Vagina (tissue), 2 donors: Measurements from ENCODE around the gene KRT5. TPM values are rescaled to one million over a fixed set of nuclear protein-coding genes. Genes with fewer than 3 reads are reported as not detected.

Experiments used
- DNase-seq, 2 donors: peaks; one replicate each; pipeline ENCODE4 v3.0.0-alpha.2; 2017; ENCODE audit errors: extremely low spot score in 2 of 2
- H3K27ac ChIP-seq: fragments of 200-600 bp; sonication (generic); one replicate; pipeline ENCODE4 v1.5.1; 2019
- H3K27me3 ChIP-seq: fragments of 200-600 bp; sonication (generic); one replicate; pipeline ENCODE4 v1.5.1; 2019
- H3K36me3 ChIP-seq, 2 donors: fragments of 200-600 bp; sonication (generic); one replicate each; pipeline ENCODE4 v1.5.1; 2017 to 2019
- H3K4me1 ChIP-seq: fragments of 200-600 bp; sonication (generic); one replicate; pipeline ENCODE4 v1.5.1; 2019
- H3K4me3 ChIP-seq, 2 donors: fragments of 200-600 bp; sonication (generic); 1 replicate in 1 of 2; 2 replicates in 1 of 2; pipeline ENCODE4 v1.5.1; 2016 to 2019
- H3K9me3 ChIP-seq: fragments of 200-600 bp; sonication (generic); one replicate; pipeline ENCODE4 v1.5.1; 2019
- CTCF ChIP-seq, 3 experiments: fragments of 450-650 bp in 2 of 3; fragments of 200-600 bp in 1 of 3; sonication (generic) in 1 of 3; IDR thresholded peaks; one replicate each; pipeline ENCODE4 v1.5.1; 2017 to 2019; ENCODE audit warnings: antibody characterized with exemption in 3 of 3, mild to moderate bottlenecking in 2 of 3, moderate library complexity in 2 of 3
- POLR2A ChIP-seq, 2 donors: fragments of 450-650 bp; IDR thresholded peaks; one replicate each; pipeline ENCODE4 v1.6.1; 2017; ENCODE audit warnings: antibody characterized with exemption in 2 of 2, mild to moderate bottlenecking in 2 of 2, moderate library complexity in 2 of 2
- POLR2AphosphoS5 ChIP-seq, 2 donors: sonication (generic); formaldehyde crosslinking; IDR thresholded peaks; one replicate each; pipeline ENCODE4 v1.9.0; 2017; ENCODE audit warnings: antibody characterized with exemption in 2 of 2, mild to moderate bottlenecking in 2 of 2, low read depth in 1 of 2; ENCODE audit not compliant: insufficient read depth in 1 of 2
- intact Hi-C: fragments of 100-400 bp; cut with DNase I; formaldehyde crosslinking; loops from one replicate; pipeline ENCODE4 v1.15.1; 2023
- total RNA-seq: library from RNA; depleted of rRNA; stranded (reverse); fragments of >200 nt; gene quantifications from one replicate; pipeline ENCODE4 v1.2.3, GENCODE V29; 2016

Gene KRT5
- total RNA-seq, 1 donor from 2014 or later = 4,247 TPM

- Histone ChIP-seq H3K27me3 (no peaks in the 10 kb centered on the region), H3K36me3 (no peaks in the 10 kb centered on the region), H3K4me3 (no peak overlapping the region), H3K9me3 (no peaks in the 10 kb centered on the region), H3K27ac (no peak overlapping the region), H3K4me1 (no peaks in the 10 kb centered on the region)
- intact Hi-C loops = no loop called here
- no peak for DNase-seq
- TF ChIP-seq POLR2A (IDR thresholded peaks at IDR 0.05) (no peak), POLR2AphosphoS5 (IDR thresholded peaks at IDR 0.05; ENCODE audit: insufficient read depth in 1 of 2, low read depth in 1 of 2) (no peak), CTCF (IDR thresholded peaks at IDR 0.05) (no peak)
Observed at GRCh38 chr12:52487211-52487610, 33.0 kb downstream of the KRT5 start.

- no peaks in the 10 kb centered on the region for H3K4me1 ChIP-seq
- no peaks in the 10 kb centered on the region for H3K9me3 ChIP-seq
- no peak overlapping the region for H3K27ac ChIP-seq
- intact Hi-C loops = no loop called here
- no peak overlapping the region for H3K4me3 ChIP-seq
- H3K27me3 ChIP-seq = no peaks in the 10 kb centered on the region
- no peak for TF ChIP-seq POLR2AphosphoS5 (IDR thresholded peaks at IDR 0.05; ENCODE audit: insufficient read depth in 1 of 2, low read depth in 1 of 2)
- no peak for TF ChIP-seq POLR2A (IDR thresholded peaks at IDR 0.05)
- no peak for TF ChIP-seq CTCF (IDR thresholded peaks at IDR 0.05)
- H3K36me3 ChIP-seq = no peaks in the 10 kb centered on the region
- no peak for DNase-seq
Observed at GRCh38 chr12:52486166-52487105, 33.8 kb downstream of the KRT5 start.

GRCh38 chr12:52480073-52480472, 40.1 kb downstream of the KRT5 start:
- Histone ChIP-seq H3K36me3 (no peaks in the 10 kb centered on the region), H3K4me3 (no peak overlapping the region), H3K4me1 (no peaks in the 10 kb centered on the region), H3K9me3 (no peaks in the 10 kb centered on the region), H3K27me3 (no peaks in the 10 kb centered on the region), H3K27ac (no peak overlapping the region)
- intact Hi-C loops = no loop called here
- no peak for DNase-seq
- no peak for TF ChIP-seq POLR2AphosphoS5 (IDR thresholded peaks at IDR 0.05; ENCODE audit: insufficient read depth in 1 of 2, low read depth in 1 of 2)
- TF ChIP-seq CTCF (IDR thresholded peaks at IDR 0.05) = no peak
- no peak for TF ChIP-seq POLR2A (IDR thresholded peaks at IDR 0.05)

- TF ChIP-seq CTCF (IDR thresholded peaks at IDR 0.05) = no peak
- no peak for TF ChIP-seq POLR2A (IDR thresholded peaks at IDR 0.05)
- TF ChIP-seq POLR2AphosphoS5 (IDR thresholded peaks at IDR 0.05; ENCODE audit: insufficient read depth in 1 of 2, low read depth in 1 of 2) = no peak
- intact Hi-C loops = no loop called here
- Histone ChIP-seq H3K9me3 (no peaks in the 10 kb centered on the region), H3K27ac (no peak overlapping the region), H3K27me3 (no peaks in the 10 kb centered on the region), H3K4me3 (no peak overlapping the region), H3K36me3 (no peaks in the 10 kb centered on the region), H3K4me1 (no peaks in the 10 kb centered on the region)
- no peak for DNase-seq
Observed at GRCh38 chr12:52477651-52478050, 42.5 kb downstream of the KRT5 start.

- H3K27ac ChIP-seq = no peak overlapping the region
- intact Hi-C loops = no loop called here
- no peaks in the 10 kb centered on the region for H3K27me3 ChIP-seq
Observed at GRCh38 chr12:52474212-52474611, 46.0 kb downstream of the KRT5 start.

More at GRCh38 chr12:52474212-52474611, 46.0 kb downstream of the KRT5 start:
- H3K36me3 ChIP-seq = no peaks in the 10 kb centered on the region
- H3K4me1 ChIP-seq = no peaks in the 10 kb centered on the region
- no peaks in the 10 kb centered on the region for H3K9me3 ChIP-seq
- no peak for DNase-seq
- H3K4me3 ChIP-seq = no peak overlapping the region
- TF ChIP-seq POLR2A (IDR thresholded peaks at IDR 0.05) (no peak), POLR2AphosphoS5 (IDR thresholded peaks at IDR 0.05; ENCODE audit: insufficient read depth in 1 of 2, low read depth in 1 of 2) (no peak), CTCF (IDR thresholded peaks at IDR 0.05) (no peak)
